Suppressor macrophage (primary cell): ENCODE results near the gene LRP4.

Experiments used
- DNase-seq, 4 experiments: peaks; one replicate each; pipeline ENCODE4 v3.0.0-alpha.2; 2020 to 2022

The LRP4 gene

GRCh38 chr11:46918788-46919513, 601 bp upstream of the LRP4 start:
- DNase-seq, result no peak

GRCh38 chr11:46917762-46918082, 628 bp downstream of the LRP4 start:
- no peak for DNase-seq

- DNase-seq, result no peak
Measured at GRCh38 chr11:46917109-46917761, 1.1 kb downstream of the LRP4 start.

- peak; percentile 55 to 69 (median 56) for DNase-seq
Measured at GRCh38 chr11:46916286-46917108, 1.9 kb downstream of the LRP4 start.

- DNase-seq, result no peak
Measured at GRCh38 chr11:46914910-46915309, 3.4 kb downstream of the LRP4 start.

- DNase-seq, result no peak
Measured at GRCh38 chr11:46914363-46914762, 4.0 kb downstream of the LRP4 start.

GRCh38 chr11:46913484-46913883, 4.9 kb downstream of the LRP4 start:
- DNase-seq, result no peak

- peak in 1 of 4 experiments; percentile 30 for DNase-seq
Measured at GRCh38 chr11:46912526-46913150, 5.7 kb downstream of the LRP4 start.

GRCh38 chr11:46907606-46908005, 10.7 kb downstream of the LRP4 start:
- DNase-seq, result no peak

- peak in 1 of 4 experiments; percentile 27 for DNase-seq
Measured at GRCh38 chr11:46906609-46907041, 11.7 kb downstream of the LRP4 start.

- no peak for DNase-seq
Measured at GRCh38 chr11:46905806-46906205, 12.5 kb downstream of the LRP4 start.

- DNase-seq, result no peak
Measured at GRCh38 chr11:46903846-46904245, 14.5 kb downstream of the LRP4 start.

- DNase-seq, result no peak
Measured at GRCh38 chr11:46902694-46903093, 15.7 kb downstream of the LRP4 start.

GRCh38 chr11:46901156-46901555, 17.2 kb downstream of the LRP4 start:
- DNase-seq, result no peak

GRCh38 chr11:46900091-46900746, 18.1 kb downstream of the LRP4 start:
- DNase-seq, result no peak

GRCh38 chr11:46899501-46900025, 18.8 kb downstream of the LRP4 start:
- no peak for DNase-seq

- DNase-seq, result no peak
Measured at GRCh38 chr11:46898396-46899095, 19.8 kb downstream of the LRP4 start.

GRCh38 chr11:46896719-46897406, 21.5 kb downstream of the LRP4 start:
- DNase-seq, result peak; percentile 50 to 89 (median 74)

GRCh38 chr11:46895821-46896220, 22.5 kb downstream of the LRP4 start:
- DNase-seq, result no peak

- no peak for DNase-seq
Measured at GRCh38 chr11:46894961-46895360, 23.4 kb downstream of the LRP4 start.

- no peak for DNase-seq
Measured at GRCh38 chr11:46894506-46894905, 23.8 kb downstream of the LRP4 start.
